GM19467 (cell line): ENCODE measurements around the gene KEL.
"Not testable (repeated sequence)": the region's sequence is repeated elsewhere in the genome, so short reads cannot be mapped to it uniquely, and the experiment has no call there.

Source experiments
- ATAC-seq: cut with Tn5 transposase; IDR thresholded peaks from one replicate; pipeline ENCODE4 v1.9.1; 2021; ENCODE audit warnings: mild to moderate bottlenecking, moderate library complexity; ENCODE audit not compliant: unreplicated experiment

The KEL gene

DNA sequence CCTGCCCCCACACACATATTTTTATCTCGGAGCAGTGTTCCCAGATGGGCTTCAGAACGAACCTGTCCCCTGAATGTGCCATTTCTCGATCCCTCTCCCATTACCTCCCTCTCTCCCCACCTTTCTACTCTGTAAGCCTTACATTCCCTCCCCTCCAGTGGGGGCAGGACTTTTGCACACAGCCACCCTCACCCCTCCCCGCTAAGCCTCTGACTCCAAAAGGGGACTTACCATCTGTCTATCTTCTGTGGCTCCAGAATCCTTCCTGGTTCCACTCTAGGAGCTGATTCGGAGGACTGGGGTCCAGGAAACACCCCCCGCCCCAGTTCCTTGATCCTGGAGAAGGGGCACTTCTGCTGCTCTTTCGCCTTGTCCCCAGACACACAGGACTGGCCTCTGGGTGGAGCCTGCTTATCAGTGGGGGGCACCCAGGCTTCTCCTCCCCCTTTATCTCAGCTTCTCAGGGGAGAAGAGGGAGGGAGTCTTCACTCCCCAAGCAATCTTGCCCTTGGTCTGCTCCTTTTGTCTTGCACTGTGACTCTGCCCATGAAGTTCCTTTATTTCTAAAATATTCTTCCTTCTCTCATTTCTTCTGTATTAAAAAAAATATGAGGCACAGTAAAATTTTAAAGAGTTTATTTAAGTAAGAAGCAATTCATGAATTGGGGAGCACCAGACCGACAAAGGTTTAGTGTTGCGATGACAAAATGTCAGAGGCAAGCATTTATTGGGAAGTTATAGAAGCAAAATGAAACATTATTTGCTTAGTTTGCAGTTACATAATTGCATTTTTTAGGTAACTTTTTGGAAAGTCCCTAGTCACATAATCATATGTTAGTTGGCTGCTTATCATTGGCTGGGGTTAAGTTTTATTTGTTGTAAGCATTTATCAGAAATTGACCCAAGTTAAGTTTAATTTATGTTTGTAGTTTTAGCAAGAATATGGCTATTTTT lies at the start of gene KEL:
Gene KEL, minus strand, starts transcription at position 391 of the 954 bp plus-strand sequence. Its CDS starts 157 bp downstream, at position 234.
- no peak for ATAC-seq

DNA sequence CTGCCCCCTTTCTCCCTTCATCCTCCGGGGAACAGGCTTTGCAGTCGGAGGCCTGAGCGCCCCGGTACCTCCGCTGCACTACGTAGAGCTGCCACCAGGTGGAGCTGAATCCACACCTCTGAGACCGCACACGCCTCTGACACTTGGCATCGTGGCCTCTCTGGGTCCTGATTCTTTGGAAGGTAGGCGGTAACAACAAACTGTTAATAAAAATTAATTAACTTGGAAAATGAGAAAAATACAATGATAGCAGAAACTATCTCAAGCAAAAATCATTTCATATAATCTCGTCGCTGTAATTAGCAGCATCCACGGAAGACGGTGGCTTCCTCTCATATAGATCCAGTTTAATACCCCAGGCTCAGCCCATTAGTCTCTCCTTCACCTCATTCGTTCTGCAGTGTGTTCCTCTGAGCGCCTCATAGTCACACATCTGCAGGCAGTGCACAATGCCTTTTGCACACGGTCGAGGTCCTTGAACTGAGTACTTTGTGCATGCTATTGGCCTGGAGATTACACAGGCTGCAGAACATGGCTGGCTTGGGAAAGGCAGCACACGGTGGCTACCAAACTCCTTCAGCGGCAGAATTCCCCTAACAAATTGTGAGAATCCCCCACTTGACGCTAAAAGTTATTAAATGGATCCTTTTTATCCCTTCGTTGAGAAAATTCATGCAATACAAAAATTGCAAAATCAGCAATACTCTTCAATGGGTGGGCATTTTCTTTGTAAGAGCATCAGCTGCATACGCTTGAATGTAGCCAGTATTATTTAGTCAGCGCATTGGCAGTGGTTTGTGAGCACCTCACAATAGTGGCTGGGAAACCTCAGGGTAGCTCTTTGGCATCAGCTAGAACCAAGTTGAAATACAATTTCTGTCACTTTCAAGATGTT lies 46.1 kb upstream of the KEL start:
- peak; percentile 74 for ATAC-seq

- no peak for ATAC-seq
These were observed 43.6 kb upstream of the KEL start for GRCh38 chr7:143005632-143006260.

DNA sequence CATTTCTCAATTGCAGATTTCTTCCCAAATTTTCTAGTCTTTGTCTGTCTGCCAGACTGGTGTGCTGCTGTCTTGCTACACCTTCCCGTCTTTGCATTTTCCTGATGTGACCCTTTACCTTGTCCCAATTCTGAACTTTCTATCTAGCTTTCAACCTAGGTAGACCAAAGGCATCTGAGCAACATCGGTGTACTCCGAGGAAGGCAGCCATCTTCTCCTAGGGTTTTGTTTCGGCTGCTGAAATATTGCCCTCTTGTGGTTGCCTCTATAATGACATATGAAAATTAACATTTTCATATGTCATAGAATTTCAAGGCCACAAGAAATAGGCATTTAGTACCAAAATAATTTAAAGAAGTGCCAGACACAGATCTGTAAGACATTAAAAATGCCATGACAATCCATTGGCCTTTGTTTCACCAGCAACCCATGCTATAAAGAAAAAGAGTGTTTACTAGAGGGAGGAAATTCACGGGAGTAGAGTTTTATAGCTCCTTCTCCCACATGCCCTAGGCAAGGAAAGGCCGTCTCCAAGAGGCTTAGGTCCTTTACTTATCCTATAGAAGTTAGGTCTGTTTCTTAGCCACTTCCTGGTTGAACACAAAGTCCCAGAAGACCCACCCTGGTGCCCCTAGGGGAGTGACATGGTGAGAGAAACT lies 41.4 kb upstream of the KEL start:
- peak; percentile 47 for ATAC-seq

- ATAC-seq = no peak
These were observed 40.7 kb upstream of the KEL start for GRCh38 chr7:143002898-143003297.

- ATAC-seq = no peak
These were observed 39.9 kb upstream of the KEL start for GRCh38 chr7:143002106-143002505.

DNA sequence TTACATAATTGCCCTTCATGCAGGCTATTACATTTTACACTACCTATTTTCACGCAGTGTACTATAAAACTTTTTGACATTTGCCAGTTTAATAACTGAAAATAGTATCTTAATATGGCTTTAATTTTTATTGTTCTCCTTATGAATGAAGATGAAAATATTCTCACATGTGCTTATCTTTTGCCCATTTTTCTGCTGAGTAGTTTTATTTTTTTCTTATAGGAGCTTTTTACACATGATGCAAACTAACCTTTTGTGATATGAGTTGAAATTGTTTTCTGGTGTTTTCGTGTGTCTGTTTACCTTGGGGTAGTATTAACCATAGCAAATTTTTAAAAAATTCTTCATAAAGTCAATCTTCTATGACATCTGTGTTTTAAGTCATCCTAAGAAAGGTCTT lies 38.5 kb upstream of the KEL start:
- no peak for ATAC-seq

DNA sequence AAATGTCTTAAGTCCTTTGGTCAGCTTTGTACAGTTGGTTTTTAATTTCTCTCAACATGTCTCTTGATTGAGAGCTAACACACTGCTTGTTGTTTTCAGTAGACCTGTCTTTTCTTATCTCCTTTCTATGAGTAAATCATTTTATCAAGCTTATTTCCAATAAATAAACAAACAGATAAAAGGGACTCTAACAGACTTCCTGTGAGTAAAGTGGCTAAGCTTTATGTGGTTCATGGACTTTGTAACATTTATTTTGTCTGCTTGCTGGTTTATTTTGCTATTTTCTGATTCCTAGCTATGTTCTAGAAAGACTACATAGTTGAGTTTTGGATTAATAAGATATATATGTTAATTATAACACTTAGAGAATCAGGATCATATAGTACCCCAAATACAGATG lies 37.6 kb upstream of the KEL start:
- ATAC-seq = no peak

DNA sequence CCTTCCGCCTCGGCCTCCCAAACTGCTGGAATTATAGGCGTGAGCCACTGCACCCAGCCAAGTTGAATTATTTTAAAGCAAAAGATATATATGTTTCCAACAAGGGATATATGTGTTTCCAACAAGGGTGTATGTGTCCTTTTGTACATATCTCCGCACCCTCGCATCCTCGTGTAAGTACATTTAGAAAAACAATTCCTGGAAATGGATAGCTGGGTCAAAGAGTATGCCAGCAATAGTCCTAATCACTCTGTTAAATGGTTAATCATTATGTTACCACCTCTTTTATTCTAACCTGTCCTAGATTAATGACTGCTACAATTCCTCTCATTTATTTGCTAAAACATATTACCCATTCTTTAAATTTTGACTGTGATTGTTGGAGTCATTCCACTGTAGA lies 36.8 kb upstream of the KEL start:
- ATAC-seq = no peak

DNA sequence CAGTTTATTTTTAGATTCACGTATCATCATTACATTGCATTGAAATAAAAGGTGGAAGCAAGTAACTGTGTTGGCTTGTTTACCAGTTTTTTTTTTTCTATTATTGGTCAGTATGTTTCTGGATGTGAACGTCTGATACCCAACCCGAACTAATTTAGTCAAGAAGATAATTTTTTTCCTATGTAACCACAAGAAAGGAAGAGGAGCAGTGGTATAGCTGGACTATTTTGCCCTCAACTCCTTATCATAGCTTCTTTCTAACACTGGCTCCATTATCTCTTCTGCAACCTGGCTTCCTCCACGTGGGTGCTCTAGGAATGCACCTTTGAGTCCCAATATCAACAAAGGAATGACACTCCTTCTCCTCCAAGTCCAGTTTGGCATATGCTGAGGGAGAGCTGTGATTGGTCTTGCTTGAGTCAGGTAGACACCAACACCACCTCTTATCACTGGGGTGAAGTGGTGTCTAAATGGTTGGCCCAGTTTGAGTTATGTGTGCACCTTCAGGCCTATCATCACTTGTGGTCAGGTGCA lies 35.4 kb upstream of the KEL start:
- ATAC-seq = no peak

DNA sequence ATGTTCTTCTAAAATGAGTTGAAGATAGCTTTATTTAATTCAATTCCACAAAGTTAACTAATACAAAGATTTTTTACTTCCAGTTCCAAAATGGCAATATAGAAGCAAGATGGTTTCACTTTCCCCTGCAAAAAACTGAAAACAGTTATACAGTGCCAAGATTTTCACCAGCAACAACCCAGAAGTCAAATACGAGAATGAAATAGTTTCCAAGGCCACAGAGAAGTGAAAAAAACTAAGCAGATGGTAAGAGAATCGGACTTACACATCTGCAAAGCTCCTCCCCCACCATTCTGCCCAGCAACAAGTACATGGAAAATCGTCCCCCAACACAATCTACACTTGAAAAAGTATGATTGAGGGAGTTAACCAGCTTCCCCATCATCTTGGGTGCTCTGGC lies 30.3 kb upstream of the KEL start:
- no peak for ATAC-seq

DNA sequence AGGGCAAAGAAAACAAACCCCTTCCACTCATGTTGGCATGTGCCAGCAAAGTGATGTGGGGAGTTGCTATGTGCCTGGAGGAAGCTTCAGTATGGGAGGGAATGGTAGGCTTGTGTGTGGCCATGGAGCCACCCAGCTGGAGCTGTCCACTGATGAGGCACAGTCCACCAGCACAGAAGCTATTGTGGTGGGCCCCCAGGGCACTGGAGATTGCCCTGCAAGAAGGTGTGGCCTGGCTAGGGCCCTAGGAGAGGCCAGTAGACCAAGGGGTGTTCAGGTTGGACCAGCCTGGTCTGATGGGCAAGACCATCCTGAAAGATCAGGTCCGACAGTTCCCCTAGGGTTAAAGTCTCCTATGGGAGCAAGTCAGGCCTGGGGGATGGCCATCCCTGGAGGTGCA lies 22.1 kb upstream of the KEL start:
- ATAC-seq = no peak

GRCh38 chr7:142983825-142984224 lies 21.7 kb upstream of the KEL start:
- no peak for ATAC-seq

- ATAC-seq = not testable (repeated sequence)
These were observed 16.2 kb upstream of the KEL start for GRCh38 chr7:142978402-142978801.

DNA sequence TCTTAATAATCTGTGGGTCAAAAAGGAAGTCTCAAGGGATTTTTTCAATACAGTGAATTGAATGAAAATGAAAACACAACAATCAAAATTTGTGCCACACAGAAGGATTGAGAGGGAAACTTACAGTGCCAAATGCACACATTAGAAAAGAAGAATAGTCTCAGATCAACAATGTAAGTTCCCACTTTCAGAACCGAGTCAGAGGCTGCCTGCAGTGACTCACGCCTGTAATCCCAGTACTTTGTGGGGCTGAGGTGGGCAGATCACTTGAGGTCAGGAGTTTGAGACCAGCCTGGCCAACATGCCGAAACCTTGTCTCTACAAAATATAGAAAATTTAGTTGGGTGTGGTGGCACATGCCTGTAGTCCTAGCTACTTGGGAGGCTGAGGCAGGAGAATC lies 12.5 kb upstream of the KEL start:
- ATAC-seq = no peak

GRCh38 chr7:142969183-142969582 lies 7.0 kb upstream of the KEL start:
- no peak for ATAC-seq

DNA sequence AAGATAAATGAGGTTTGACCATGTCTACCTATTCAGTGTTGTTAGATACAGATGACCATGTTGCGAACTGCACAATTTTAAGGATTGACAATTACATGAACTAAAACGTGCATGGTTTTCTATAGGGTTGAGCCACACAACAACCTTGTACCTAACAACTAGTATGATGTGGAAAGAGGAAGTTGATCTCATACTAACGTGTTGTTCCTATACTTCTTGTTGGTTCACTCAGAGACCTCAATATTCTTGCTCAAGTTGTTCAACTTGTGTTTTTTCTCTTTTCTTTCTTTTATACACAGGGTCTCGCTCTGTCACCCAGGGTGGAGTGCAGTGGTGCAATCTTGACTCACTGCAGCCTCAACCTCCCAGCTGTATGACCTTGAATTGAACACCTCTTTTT lies 6.1 kb upstream of the KEL start:
- no peak for ATAC-seq

GRCh38 chr7:142964502-142965246 lies 2.5 kb upstream of the KEL start:
- peak; percentile 66 for ATAC-seq

- no peak for ATAC-seq
These were observed 1.8 kb upstream of the KEL start for GRCh38 chr7:142963993-142964392.

GRCh38 chr7:142962991-142963390 lies 828 bp upstream of the KEL start:
- ATAC-seq = no peak
